Ishikawa (cell line): Measurements from ENCODE around the gene PROSER1.

ENCODE experiments used
- CEBPB ChIP-seq: IDR thresholded peaks from 2 replicates; pipeline ENCODE4 v1.6.1; 2012
- CREB1 ChIP-seq: IDR thresholded peaks from 2 replicates; pipeline ENCODE4 v1.6.1; 2012; ENCODE audit warnings: low read depth
- EGR1 ChIP-seq: IDR thresholded peaks from 2 replicates; pipeline ENCODE4 v1.6.1; 2012
- EP300 ChIP-seq: IDR thresholded peaks from 2 replicates; pipeline ENCODE4 v1.6.1; 2012; ENCODE audit warnings: borderline replicate concordance
- FOXM1 ChIP-seq: IDR thresholded peaks from 2 replicates; pipeline ENCODE4 v1.6.1; 2012; ENCODE audit warnings: low read depth, borderline replicate concordance
- MAX ChIP-seq: IDR thresholded peaks from 2 replicates; pipeline ENCODE4 v1.6.1; 2012
- NFIC ChIP-seq: IDR thresholded peaks from 2 replicates; pipeline ENCODE4 v1.6.1; 2012
- RAD21 ChIP-seq: IDR thresholded peaks from 2 replicates; pipeline ENCODE4 v1.6.1; 2012; ENCODE audit warnings: low read depth
- REST ChIP-seq: IDR thresholded peaks from 2 replicates; pipeline ENCODE4 v1.6.1; 2012; ENCODE audit warnings: low read depth, mild to moderate bottlenecking
- TAF1 ChIP-seq: IDR thresholded peaks from 2 replicates; pipeline ENCODE4 v1.6.1; 2012; ENCODE audit warnings: low read depth, mild to moderate bottlenecking
- TCF12 ChIP-seq: IDR thresholded peaks from 2 replicates; pipeline ENCODE4 v1.6.1; 2012; ENCODE audit warnings: low read depth
- TEAD4 ChIP-seq: IDR thresholded peaks from 2 replicates; pipeline ENCODE4 v1.6.1; 2012
- USF1 ChIP-seq: IDR thresholded peaks from 2 replicates; pipeline ENCODE4 v1.6.1; 2012
- YY1 ChIP-seq: IDR thresholded peaks from 2 replicates; pipeline ENCODE4 v1.6.1; 2012; ENCODE audit warnings: low read depth
- ZBTB7A ChIP-seq: IDR thresholded peaks from 2 replicates; pipeline ENCODE4 v1.6.1; 2012; ENCODE audit warnings: low read depth

Gene PROSER1

GRCh38 chr13:39035799-39036198, 2.1 kb downstream of the PROSER1 start:
- TF ChIP-seq REST = no peak
- no peak for TF ChIP-seq EP300
- TF ChIP-seq YY1 = no peak
- TF ChIP-seq CREB1 = no peak
- TF ChIP-seq TCF12 = no peak
- no peak for TF ChIP-seq FOXM1
- TF ChIP-seq CEBPB = no peak
- no peak for TF ChIP-seq ZBTB7A
- TF ChIP-seq RAD21 = no peak

GRCh38 chr13:39035204-39035603, 2.7 kb downstream of the PROSER1 start:
- no peak for TF ChIP-seq TEAD4
- no peak for TF ChIP-seq TCF12
- no peak for TF ChIP-seq TAF1
- TF ChIP-seq EGR1 = no peak
- no peak for TF ChIP-seq RAD21
- no peak for TF ChIP-seq REST
- no peak for TF ChIP-seq CREB1

GRCh38 chr13:39034085-39034484, 3.8 kb downstream of the PROSER1 start:
- TF ChIP-seq TAF1 = no peak

- no peak for TF ChIP-seq FOXM1
- TF ChIP-seq EGR1 = no peak
- no peak for TF ChIP-seq USF1
- no peak for TF ChIP-seq TCF12
- no peak for TF ChIP-seq CREB1
- TF ChIP-seq NFIC = no peak
- TF ChIP-seq EP300 = no peak
- no peak for TF ChIP-seq YY1
- TF ChIP-seq ZBTB7A = no peak
- no peak for TF ChIP-seq RAD21
- TF ChIP-seq CEBPB = no peak
- no peak for TF ChIP-seq TAF1
- no peak for TF ChIP-seq TEAD4
- TF ChIP-seq REST = no peak
- no peak for TF ChIP-seq MAX
Observed at GRCh38 chr13:39032150-39032549, 5.7 kb downstream of the PROSER1 start.

- no peak for TF ChIP-seq CEBPB
- no peak for TF ChIP-seq TCF12
- TF ChIP-seq TEAD4 = no peak
- no peak for TF ChIP-seq MAX
- TF ChIP-seq CREB1 = no peak
Observed at GRCh38 chr13:39025433-39025839, 12.5 kb downstream of the PROSER1 start.

- TF ChIP-seq EGR1 = no peak
- TF ChIP-seq EP300 = 0 out of 2 replicates have a peak, but pooled peaks have one; percentile 11
- no peak for TF ChIP-seq ZBTB7A
- no peak for TF ChIP-seq YY1
- TF ChIP-seq TAF1 = no peak
- TF ChIP-seq FOXM1 = no peak
- TF ChIP-seq TCF12 = no peak
- no peak for TF ChIP-seq USF1
- TF ChIP-seq MAX = peak; percentile 37
- peak; percentile 94 for TF ChIP-seq CEBPB
- no peak for TF ChIP-seq NFIC
- no peak for TF ChIP-seq RAD21
- TF ChIP-seq TEAD4 = peak; percentile 30; the same call in 1 of the 2 replicates
- no peak for TF ChIP-seq REST
- no peak for TF ChIP-seq CREB1
Observed at GRCh38 chr13:39023761-39024160, 14.1 kb downstream of the PROSER1 start.
